BLaER1 (cell line): Measurements from ENCODE around the gene TPT1.

ENCODE experiments used
- H3K27ac ChIP-seq: shearing (Covaris generic); formaldehyde crosslinking; 2 replicates; pipeline ENCODE4 v1.8.1; 2022
- H3K27me3 ChIP-seq: shearing (Covaris generic); formaldehyde crosslinking; 2 replicates; pipeline ENCODE4 v1.8.1; 2022
- H3K36me3 ChIP-seq: shearing (Covaris generic); formaldehyde crosslinking; 2 replicates; pipeline ENCODE4 v1.8.1; 2022
- H3K4me1 ChIP-seq: shearing (Covaris generic); formaldehyde crosslinking; 2 replicates; pipeline ENCODE4 v1.8.1; 2022
- H3K4me2 ChIP-seq: shearing (Covaris generic); formaldehyde crosslinking; 2 replicates; pipeline ENCODE4 v1.8.1; 2022
- H3K4me3 ChIP-seq: shearing (Covaris generic); formaldehyde crosslinking; 2 replicates; pipeline ENCODE4 v1.8.1; 2022
- H3K9ac ChIP-seq: shearing (Covaris generic); formaldehyde crosslinking; 2 replicates; pipeline ENCODE4 v1.8.1; 2022
- H3K9me3 ChIP-seq: shearing (Covaris generic); formaldehyde crosslinking; 2 replicates; pipeline ENCODE4 v1.8.1; 2022
- H4K20me1 ChIP-seq: shearing (Covaris generic); formaldehyde crosslinking; 2 replicates; pipeline ENCODE4 v1.8.1; 2022
- Cebpa-rat ChIP-seq: shearing (Covaris generic); IDR thresholded peaks from 2 replicates; pipeline ENCODE4 v1.8.1; 2022

TPT1 gene

DNA sequence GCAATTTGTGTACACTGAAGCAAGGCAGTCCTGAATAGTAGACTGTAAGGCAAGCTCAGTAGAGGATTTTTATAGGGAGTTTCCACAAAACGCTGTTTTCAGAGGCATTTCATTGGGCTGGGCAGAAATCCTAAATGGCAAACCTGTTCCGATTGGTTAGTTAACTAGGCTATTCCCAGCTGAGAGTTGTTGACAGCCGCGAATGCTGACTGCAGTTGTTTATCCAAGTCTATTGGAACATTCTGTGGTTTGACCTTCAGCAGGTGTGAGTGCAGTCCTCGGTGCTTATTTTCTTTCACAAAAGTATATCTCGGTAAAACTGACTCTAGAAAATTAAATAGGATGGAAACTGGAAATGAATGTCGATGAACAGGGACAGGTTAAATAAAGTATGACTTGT lies 45.4 kb downstream of the TPT1 start:
- H3K9me3 ChIP-seq, result no peaks in the 10 kb centered on the region
- peak overlapping the region; percentile 53 for H3K4me2 ChIP-seq
- no peak overlapping the region for H3K9ac ChIP-seq
- no peak for TF ChIP-seq Cebpa-rat
- peaks cover 28% of the 10 kb centered on the region for H3K4me1 ChIP-seq
- no peaks in the 10 kb centered on the region for H3K36me3 ChIP-seq
- H3K27ac ChIP-seq, result no peak overlapping the region
- no peak overlapping the region for H3K4me3 ChIP-seq
- H4K20me1 ChIP-seq, result no peaks in the 10 kb centered on the region
- H3K27me3 ChIP-seq, result no peaks in the 10 kb centered on the region

GRCh38 chr13:45292176-45292575 lies 48.8 kb downstream of the TPT1 start:
- H3K27me3 ChIP-seq, result no peaks in the 10 kb centered on the region
- H3K36me3 ChIP-seq, result peaks cover 19% of the 10 kb centered on the region
- no peak overlapping the region for H3K27ac ChIP-seq
- no peaks in the 10 kb centered on the region for H4K20me1 ChIP-seq
- peaks cover 19% of the 10 kb centered on the region for H3K4me1 ChIP-seq
- H3K9ac ChIP-seq, result no peak overlapping the region
- no peak overlapping the region for H3K4me3 ChIP-seq
- H3K4me2 ChIP-seq, result no peak overlapping the region
- H3K9me3 ChIP-seq, result no peaks in the 10 kb centered on the region
- no peak for TF ChIP-seq Cebpa-rat

DNA sequence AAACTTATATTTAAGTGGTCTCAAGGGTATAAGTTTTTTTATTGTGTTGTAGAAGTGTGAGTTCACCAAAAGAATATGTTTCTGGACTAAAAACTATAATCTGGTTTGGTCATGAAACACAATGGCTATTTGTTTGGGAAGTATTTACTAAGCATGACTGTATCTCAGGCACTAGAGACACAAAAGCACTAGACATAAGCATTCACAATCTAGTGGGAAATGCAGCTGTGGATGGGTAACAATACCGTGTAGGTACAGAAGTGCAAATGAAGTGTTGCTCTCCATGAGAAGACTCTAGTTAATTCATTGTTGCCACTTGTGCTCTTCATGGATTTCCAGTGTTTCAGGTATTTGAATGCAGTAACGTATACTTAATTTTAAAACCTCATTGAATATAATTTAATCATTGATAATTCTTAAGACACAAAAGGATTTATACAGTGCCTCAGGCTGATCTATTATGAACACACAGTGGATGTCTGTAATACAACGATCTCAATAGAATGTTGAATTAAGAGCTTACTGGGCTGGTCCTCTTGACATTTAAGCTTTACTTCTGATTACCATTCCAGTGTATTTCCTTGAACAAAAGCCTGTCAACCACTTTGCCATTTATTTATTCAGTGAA lies 50.9 kb downstream of the TPT1 start:
- Histone ChIP-seq H3K4me2 (no peak overlapping the region), H3K9ac (no peak overlapping the region), H3K4me1 (peaks cover 2% of the 10 kb centered on the region), H3K27ac (no peak overlapping the region), H3K4me3 (no peak overlapping the region), H4K20me1 (no peaks in the 10 kb centered on the region), H3K27me3 (no peaks in the 10 kb centered on the region), H3K36me3 (peaks cover 38% of the 10 kb centered on the region), H3K9me3 (no peaks in the 10 kb centered on the region)
- TF ChIP-seq Cebpa-rat, result no peak
